HFF-Myc (cell line): Measurements from ENCODE around the gene MCHR1.

Experiments
- DNase-seq: peaks from one replicate; pipeline ENCODE4 v3.0.0-alpha.2; 2011; ENCODE audit warnings: low read depth; ENCODE audit errors: extremely low read depth
- H3K4me3 ChIP-seq: replicated peaks from 2 replicates; pipeline ENCODE4 v1.5.1; 2011; ENCODE audit warnings: low read depth, mild to moderate bottlenecking, control low read depth, low read length
- TF ChIP-seq, protein P1 (sequence below): IDR thresholded peaks from 2 replicates; pipeline ENCODE4 v1.5.1; 2012; ENCODE audit warnings: mild to moderate bottlenecking, low read depth, low read length, control low read depth; ENCODE audit errors: missing control alignments

Gene MCHR1, protein sequence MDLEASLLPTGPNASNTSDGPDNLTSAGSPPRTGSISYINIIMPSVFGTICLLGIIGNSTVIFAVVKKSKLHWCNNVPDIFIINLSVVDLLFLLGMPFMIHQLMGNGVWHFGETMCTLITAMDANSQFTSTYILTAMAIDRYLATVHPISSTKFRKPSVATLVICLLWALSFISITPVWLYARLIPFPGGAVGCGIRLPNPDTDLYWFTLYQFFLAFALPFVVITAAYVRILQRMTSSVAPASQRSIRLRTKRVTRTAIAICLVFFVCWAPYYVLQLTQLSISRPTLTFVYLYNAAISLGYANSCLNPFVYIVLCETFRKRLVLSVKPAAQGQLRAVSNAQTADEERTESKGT

DNA sequence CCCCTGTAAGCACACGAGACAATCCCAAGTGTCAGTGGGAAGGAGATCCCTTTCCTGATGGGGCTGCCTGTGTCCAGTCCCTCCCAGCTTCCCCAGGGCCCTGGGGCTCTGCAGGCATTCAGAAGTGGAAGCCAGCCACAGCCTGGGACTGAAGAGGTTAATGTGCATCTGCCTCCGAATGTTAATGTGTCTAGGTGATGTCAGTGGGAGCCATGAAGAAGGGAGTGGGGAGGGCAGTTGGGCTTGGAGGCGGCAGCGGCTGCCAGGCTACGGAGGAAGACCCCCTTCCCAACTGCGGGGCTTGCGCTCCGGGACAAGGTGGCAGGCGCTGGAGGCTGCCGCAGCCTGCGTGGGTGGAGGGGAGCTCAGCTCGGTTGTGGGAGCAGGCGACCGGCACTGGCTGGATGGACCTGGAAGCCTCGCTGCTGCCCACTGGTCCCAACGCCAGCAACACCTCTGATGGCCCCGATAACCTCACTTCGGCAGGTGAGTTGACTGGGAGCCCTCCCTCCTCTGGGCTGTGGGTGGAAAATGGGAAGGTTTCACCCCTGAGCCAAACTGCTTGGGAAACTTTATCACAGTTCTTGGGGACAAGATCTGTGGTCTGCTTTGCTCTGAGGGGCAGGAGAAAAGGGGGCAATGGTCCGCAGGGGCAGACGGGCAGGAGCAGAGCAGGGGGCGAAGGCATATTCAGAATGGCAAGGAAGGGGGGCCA is at the start of gene MCHR1:
Gene MCHR1, plus strand, starts transcription at position 236 of the 715 bp plus-strand sequence. Its CDS starts 169 bp downstream, at position 405.
- no peak for DNase-seq
- H3K4me3 ChIP-seq = 0 out of 2 replicates have a peak within 1 kb of the TSS, but pooled peaks have one; percentile 11
- TF ChIP-seq, protein P1, sequence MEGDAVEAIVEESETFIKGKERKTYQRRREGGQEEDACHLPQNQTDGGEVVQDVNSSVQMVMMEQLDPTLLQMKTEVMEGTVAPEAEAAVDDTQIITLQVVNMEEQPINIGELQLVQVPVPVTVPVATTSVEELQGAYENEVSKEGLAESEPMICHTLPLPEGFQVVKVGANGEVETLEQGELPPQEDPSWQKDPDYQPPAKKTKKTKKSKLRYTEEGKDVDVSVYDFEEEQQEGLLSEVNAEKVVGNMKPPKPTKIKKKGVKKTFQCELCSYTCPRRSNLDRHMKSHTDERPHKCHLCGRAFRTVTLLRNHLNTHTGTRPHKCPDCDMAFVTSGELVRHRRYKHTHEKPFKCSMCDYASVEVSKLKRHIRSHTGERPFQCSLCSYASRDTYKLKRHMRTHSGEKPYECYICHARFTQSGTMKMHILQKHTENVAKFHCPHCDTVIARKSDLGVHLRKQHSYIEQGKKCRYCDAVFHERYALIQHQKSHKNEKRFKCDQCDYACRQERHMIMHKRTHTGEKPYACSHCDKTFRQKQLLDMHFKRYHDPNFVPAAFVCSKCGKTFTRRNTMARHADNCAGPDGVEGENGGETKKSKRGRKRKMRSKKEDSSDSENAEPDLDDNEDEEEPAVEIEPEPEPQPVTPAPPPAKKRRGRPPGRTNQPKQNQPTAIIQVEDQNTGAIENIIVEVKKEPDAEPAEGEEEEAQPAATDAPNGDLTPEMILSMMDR = no peak

DNA sequence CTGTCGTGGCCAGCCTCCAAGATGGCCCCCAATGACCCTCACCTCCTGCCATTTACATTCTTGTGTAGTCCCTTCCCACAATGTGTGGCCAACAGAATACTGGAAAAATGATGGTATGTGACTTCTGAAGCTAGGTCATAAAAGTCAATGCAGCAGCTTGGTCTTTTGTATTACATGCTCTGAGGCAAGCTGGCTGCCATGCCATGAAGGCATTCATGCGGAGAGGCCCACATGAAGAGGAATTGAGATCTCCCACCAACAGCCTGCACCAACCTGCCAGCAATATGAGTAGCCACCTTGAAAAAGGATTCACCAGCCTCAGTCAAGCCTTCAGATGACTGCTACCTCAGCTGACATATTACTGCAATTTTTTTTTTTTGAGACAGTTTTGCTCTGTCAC is 47.4 kb upstream of the MCHR1 start:
- DNase-seq = no peak
- TF ChIP-seq, protein P1 = no peak
- no peak overlapping the region for H3K4me3 ChIP-seq

DNA sequence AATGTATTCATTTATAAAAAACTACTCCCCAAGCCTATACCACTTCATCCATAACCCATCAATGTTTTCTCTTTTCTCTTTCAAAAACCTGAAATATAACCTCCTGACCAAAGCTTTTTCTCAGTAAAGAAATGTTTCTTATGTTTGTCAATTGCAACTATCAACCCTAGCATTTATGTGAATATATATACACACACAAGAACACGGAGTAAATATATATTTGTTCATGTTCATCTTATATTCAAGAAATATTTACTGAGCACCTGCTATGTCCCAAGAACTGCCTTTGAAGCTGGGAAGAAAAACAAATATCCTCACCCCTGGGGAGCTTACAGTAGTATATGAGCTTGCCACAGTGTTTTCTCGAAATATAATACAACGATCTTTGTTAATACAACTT is 46.2 kb upstream of the MCHR1 start:
- no peak overlapping the region for H3K4me3 ChIP-seq
- no peak for DNase-seq
- TF ChIP-seq, protein P1 = no peak

DNA sequence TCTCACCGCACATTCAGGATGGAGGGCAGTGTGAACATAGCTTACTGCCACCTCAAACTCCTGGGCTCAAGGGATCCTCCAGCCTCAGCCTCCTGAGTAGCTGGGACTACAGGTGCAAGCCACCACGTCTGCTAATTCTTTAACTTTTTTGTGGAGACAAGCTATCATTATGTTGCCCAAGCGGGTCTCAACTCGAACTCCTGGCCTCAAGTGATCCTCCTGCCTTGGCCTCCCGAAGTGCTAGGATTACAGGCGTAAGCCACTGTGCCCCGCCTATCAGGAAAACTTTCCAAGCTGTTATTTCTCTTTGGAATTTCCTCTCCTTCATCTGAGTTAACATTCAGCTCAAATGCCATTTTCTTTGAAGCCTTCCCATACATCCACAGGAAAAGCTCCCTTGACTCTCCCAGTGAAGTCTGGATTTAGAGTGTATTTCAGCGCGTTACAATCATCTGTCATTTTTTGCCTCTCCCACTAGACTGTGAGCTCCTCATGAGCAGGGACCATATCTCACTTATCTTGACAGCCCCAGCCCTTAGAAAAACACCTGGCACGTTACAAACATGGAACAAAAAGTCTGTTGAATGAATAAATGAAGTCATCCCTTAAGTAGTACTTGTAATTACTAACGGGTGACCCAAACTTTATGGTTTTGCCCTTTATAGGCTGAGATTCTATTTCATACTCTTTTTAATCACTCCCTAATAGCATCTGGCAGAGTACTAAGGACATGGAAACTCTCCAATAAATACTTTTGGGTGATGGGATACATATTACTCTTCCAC is 45.0 kb upstream of the MCHR1 start:
- DNase-seq = no peak
- TF ChIP-seq, protein P1 = no peak
- H3K4me3 ChIP-seq = peak overlapping the region; percentile 80

DNA sequence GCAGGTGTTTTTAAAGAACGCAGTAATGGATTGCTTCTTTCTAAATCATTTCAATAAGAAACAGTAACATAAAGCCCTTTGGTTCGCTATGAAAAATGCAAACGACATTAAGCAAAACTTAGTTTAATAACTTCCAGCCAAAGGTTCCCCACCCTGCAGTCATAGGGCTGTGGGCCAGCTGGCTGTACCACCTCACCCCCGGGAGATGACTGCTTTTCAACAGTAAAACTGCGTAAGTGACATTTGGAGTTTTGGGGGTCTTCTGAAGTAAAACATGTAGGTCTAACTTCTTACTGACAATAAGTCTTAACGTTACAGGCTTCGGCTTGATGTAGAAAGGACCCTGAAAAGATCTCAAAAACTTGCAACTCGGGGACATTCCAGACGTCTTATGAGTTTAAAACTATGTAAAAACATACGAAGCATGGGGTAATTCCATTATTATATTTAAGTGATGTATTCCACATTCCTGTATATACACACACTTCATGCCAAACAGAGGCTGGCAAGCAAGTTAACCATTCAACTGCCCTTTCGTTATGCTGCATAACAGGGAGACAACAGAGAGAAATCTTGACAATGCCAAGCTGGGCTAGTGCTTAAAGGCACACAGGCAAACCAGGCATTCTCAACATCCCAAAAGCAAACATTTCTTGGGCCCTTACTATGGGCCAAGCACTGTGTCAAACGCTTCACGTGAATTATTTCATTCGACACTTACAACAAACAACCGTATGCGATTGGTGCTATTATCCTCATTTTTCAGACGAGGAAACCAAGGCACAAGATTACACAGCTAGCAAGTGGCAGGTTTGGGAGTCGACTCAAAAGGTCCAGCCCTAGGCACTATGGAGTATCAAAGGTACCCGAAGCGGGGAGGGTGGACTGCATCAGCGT is 44.0 kb upstream of the MCHR1 start:
- H3K4me3 ChIP-seq = peak overlapping the region; percentile 80
- TF ChIP-seq, protein P1 = no peak
- no peak for DNase-seq

DNA sequence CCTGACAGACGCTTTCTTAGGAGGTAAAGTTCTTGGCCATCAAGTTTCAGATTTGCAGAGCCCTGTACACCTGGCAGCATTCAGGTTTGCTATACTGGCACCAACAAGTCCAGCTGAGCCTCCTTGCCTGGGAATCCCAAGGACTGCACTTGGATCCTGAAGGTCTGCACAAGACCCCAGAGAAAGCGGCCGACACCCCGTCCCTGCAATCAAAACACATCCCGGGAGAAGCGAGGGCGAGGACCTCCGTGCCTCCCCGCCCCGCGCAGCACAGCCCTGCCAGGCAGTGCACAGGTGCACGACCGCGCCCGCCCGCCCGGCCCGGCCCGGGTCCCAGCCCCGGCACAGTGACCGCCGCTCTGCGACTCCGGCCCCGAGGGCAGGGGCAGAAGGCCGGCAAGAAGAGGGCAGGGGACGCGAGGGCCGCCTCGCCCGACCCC is 43.3 kb upstream of the MCHR1 start:
- TF ChIP-seq, protein P1 = no peak
- no peak for DNase-seq
- peak overlapping the region; percentile 80 for H3K4me3 ChIP-seq
